ENCODE data around the gene FAM227B.

DNA sequence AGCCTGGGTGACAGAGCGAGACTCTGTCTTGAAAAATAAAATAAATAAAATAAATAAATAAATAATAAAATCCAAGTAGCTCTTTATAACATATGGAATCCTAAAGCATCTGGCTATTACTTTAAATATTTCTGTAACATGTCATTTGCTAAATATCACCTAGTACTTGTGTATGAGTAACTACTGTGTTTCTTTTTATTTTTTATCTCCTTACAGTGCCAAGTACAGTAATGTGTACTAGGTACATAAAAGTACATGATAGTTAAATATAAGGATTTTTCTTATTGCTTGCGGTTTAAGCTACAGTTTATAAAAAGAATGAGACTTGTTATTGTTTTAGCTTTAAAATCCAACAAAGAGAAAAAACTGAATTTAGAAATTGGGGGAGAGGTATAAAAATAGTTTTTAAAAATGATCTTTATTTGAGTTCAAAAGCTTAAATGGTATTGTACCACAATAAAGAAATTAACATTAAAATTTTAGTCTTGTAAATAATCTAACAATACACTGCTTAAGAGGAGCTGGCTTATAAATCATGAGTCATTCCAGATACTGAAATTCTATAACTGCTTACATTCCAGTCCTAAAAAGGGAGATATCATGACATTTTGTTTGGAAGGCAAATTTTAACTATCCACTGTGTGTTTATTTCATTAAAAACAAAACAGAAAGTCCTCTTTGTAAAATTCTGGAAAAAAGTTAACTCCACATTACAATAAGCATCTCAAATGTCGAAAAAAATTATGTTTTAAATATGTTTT lies 124.4 kb downstream of the FAM227B start:
- TF ChIP-seq, protein P1, sequence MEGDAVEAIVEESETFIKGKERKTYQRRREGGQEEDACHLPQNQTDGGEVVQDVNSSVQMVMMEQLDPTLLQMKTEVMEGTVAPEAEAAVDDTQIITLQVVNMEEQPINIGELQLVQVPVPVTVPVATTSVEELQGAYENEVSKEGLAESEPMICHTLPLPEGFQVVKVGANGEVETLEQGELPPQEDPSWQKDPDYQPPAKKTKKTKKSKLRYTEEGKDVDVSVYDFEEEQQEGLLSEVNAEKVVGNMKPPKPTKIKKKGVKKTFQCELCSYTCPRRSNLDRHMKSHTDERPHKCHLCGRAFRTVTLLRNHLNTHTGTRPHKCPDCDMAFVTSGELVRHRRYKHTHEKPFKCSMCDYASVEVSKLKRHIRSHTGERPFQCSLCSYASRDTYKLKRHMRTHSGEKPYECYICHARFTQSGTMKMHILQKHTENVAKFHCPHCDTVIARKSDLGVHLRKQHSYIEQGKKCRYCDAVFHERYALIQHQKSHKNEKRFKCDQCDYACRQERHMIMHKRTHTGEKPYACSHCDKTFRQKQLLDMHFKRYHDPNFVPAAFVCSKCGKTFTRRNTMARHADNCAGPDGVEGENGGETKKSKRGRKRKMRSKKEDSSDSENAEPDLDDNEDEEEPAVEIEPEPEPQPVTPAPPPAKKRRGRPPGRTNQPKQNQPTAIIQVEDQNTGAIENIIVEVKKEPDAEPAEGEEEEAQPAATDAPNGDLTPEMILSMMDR (IDR thresholded peaks at IDR 0.05): no peak
- no peak for TF ChIP-seq EZH2 (IDR thresholded peaks at IDR 0.05)
